Measurements from ENCODE around the gene GPR50. TPM values are rescaled to one million over a fixed set of nuclear protein-coding genes. Genes with fewer than 3 reads are reported as not detected.

GPR50 gene
- total RNA-seq, 3 donors from 2014 or later (not counting 1 experiment from before 2014, with no cell fraction given), result not detected

GRCh38 chrX:151228935-151229334, 52.6 kb downstream of the GPR50 start:
- H3K4me1 Mint-ChIP-seq, result no peaks in the 10 kb centered on the region
- H3K9me3 ChIP-seq (ENCODE audit: control insufficient read depth, insufficient read depth, low read length), result no peaks in the 10 kb centered on the region
- no peak overlapping the region for H3K4me3 Mint-ChIP-seq
- no peak overlapping the region for H3K27ac ChIP-seq (ENCODE audit: low read length)
- H3K4me1 ChIP-seq (ENCODE audit: control insufficient read depth, insufficient read depth, low read length), result no peaks in the 10 kb centered on the region
- intact Hi-C loops (cut with micrococcal nuclease), result no loop called here
- H3K9me3 Mint-ChIP-seq, result no peaks in the 10 kb centered on the region
- ATAC-seq (no peak), DNase-seq (no peak)
- no peak overlapping the region for H3K4me3 ChIP-seq (ENCODE audit: low read length)
- no peaks in the 10 kb centered on the region for H3K36me3 ChIP-seq (ENCODE audit: control insufficient read depth, insufficient read depth, low read length)
- no peaks in the 10 kb centered on the region for H3K27me3 ChIP-seq (ENCODE audit: control insufficient read depth, insufficient read depth, low read length)
- peaks cover 16 to 30% of the 10 kb centered on the region in 2 donors for H3K27me3 Mint-ChIP-seq (ENCODE audit: low read depth in 2 of 2)
- H3K27ac Mint-ChIP-seq, result no peak overlapping the region
- no peak for TF ChIP-seq CTCF (IDR thresholded peaks at IDR 0.05)
- WGBS (ENCODE audit: insufficient coverage), result 91% methylated on average over 3 of the region's 4 CpGs
- no peaks in the 10 kb centered on the region for H3K36me3 Mint-ChIP-seq

Other genes with a start within 250 kb of the GPR50 start
- 1 to 10 TPM; 1.6 to 3.4 (median 3.0) TPM for gene HMGB3, start 193.2 kb upstream of the GPR50 start, total RNA-seq
- 10 to 100 TPM; 20.0 to 21.9 (median 21.4) TPM for gene VMA21, start 220.6 kb downstream of the GPR50 start, total RNA-seq

Measured in natural killer cell (primary cell).